Left kidney (tissue), 2 donors: ENCODE results near the gene C19orf85. TPM values are rescaled to one million over a fixed set of nuclear protein-coding genes. Genes with fewer than 3 reads are reported as not detected.
"Not testable (repeated sequence)": the region's sequence is repeated elsewhere in the genome, so short reads cannot be mapped to it uniquely, and the experiment has no call there.

Experiments used
- DNase-seq: peaks from one replicate; pipeline ENCODE4 v3.0.0-alpha.2; 2013
- polyA plus RNA-seq: library from polyadenylated mRNA; unstranded; fragments of 120-200 nt; gene quantifications from one replicate; pipeline ENCODE4 v1.2.1, GENCODE V29; 2013; ENCODE audit not compliant: insufficient read length

C19orf85 gene
- polyA plus RNA-seq, 1 donor: not detected

DNA sequence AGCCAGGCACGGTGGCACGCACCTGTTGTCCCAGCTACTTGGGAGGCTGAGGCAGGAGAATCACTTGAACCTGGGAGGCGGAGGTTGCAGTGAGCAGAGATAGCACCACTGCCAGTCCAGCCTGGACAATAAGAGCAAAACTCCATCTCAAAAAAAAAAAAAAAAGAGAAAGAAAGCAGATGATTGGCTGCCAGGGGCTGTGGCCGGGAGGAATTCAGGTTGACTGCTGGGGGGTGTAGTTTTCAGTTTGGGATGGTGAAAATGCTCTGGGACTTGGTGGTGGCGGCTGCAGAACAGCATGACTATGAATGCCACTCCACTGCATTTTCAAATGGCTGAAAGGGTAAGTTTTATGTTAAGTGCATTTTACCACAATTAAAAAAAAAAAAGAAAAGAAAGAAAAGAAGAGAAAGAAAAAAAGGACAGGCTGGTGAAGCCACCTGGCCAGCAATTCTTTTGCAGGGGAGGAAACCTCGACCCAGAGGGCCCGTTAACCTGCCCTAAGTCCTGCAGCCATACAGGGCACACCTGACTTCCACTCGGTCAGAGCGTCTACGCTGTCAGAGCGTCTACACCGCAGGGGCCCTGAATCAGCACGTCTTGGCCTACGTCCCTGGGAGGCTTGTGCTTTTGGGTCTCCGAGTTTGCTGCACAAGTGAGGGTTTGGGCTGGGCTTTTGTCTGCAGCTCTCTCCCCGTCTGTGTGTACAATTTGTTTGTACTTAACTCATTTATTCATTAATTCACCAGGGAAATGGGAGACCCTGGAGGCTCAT is 6.7 kb downstream of the C19orf85 start:
- no peak for DNase-seq

GRCh38 chr19:55456347-55456746 is 8.2 kb downstream of the C19orf85 start:
- no peak for DNase-seq

- DNase-seq: no peak
Measured at GRCh38 chr19:55455576-55456235, 8.8 kb downstream of the C19orf85 start.

GRCh38 chr19:55454787-55455243 is 9.7 kb downstream of the C19orf85 start:
- no peak for DNase-seq

- no peak for DNase-seq
Measured at GRCh38 chr19:55453511-55454260, 10.9 kb downstream of the C19orf85 start.

- peak; percentile 88 for DNase-seq
Measured at GRCh38 chr19:55452749-55453346, 11.7 kb downstream of the C19orf85 start.

- DNase-seq: no peak
Measured at GRCh38 chr19:55451965-55452748, 12.4 kb downstream of the C19orf85 start.

GRCh38 chr19:55451163-55451964 is 13.2 kb downstream of the C19orf85 start:
- DNase-seq: no peak

DNA sequence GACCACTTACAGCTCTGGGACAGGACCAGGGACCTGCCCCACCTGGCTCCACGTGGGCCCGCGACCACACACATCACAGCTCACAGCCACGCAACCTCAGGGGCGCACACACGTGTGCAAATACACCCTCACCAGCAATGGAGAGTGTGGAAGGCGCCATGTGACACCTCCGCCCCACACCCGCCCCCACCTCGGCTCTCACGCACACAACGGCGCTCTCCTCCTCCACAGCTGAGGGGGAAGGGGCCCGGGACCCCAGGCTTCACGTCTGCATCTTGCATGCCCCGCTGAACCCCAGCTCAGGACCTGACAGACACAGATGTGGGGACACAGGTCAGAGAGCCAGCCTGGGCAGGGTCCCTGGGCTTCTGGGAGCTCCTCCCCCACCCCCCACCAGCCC is 15.1 kb downstream of the C19orf85 start:
- DNase-seq: no peak

DNA sequence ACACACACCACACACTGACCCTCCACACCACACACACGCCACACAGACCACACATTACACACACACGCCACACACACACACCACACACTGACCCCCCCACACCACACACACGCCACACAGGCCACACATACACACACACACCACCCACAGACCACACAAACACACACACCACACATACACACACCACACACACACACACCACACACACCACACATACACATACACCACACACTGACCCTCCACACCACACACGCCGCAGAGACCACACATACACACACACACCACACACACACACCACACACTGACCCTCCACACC is 16.4 kb downstream of the C19orf85 start:
- not testable (repeated sequence) for DNase-seq

- DNase-seq: no peak
Measured at GRCh38 chr19:55447421-55448174, 17.0 kb downstream of the C19orf85 start.

DNA sequence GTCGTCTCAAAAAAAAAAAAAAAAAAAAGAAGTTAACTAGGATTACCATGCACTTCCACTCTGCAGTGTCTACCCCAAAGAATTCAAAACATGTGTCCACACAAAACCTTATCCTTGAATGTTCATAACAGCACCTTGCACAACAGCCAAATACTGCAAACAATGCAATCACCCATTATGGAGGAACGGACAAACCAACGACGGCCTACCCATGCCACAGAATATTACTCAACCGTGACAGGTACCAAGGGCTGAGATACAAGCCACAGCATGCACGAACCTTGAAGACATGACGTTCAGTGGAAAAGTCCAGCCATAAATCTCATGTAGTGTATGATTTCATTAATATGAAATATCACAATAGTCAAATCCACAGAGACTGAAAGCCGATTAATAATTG is 18.5 kb downstream of the C19orf85 start:
- no peak for DNase-seq

- DNase-seq: no peak
Measured at GRCh38 chr19:55444646-55445045, 19.9 kb downstream of the C19orf85 start.

DNA sequence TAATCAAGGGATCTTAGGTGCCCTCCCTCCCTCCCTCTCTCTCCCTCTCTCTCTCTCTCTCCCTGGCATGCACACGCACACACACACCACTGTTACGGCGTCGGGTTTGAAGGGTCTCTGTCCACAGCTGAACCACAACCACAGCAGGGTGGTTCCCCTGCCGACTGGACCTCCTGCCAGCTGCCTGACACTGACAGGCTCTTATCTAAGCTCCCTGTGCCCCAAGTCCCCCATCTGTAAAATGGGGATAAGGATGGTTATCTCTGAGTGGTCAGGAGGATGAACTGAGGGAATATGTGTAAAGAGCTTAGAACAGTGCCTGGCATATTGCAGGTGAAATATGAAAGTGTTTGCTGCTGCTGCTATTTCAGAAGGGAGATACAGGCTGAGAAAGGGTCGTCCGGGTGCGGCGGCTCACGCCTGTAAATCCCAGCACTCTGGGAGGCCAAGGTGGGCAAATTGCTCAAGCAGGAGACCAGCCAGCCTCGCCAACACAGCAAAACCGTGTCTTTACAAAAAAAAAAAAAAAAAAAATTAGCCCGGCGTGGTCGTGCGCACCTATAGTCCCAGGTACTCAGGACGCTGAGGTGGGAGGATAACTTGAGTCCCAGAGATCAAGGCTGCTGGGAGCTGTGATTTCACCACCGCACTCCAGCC is 20.6 kb downstream of the C19orf85 start:
- no peak for DNase-seq

- DNase-seq: no peak
Measured at GRCh38 chr19:55443045-55443823, 21.3 kb downstream of the C19orf85 start, which contains the start of gene SHISA7. SHISA7 (minus strand) TSS chr19:55443300; CDS start chr19:55442863, 437 bp downstream.

- DNase-seq: no peak
Measured at GRCh38 chr19:55442372-55442961, 22.1 kb downstream of the C19orf85 start.

DNA sequence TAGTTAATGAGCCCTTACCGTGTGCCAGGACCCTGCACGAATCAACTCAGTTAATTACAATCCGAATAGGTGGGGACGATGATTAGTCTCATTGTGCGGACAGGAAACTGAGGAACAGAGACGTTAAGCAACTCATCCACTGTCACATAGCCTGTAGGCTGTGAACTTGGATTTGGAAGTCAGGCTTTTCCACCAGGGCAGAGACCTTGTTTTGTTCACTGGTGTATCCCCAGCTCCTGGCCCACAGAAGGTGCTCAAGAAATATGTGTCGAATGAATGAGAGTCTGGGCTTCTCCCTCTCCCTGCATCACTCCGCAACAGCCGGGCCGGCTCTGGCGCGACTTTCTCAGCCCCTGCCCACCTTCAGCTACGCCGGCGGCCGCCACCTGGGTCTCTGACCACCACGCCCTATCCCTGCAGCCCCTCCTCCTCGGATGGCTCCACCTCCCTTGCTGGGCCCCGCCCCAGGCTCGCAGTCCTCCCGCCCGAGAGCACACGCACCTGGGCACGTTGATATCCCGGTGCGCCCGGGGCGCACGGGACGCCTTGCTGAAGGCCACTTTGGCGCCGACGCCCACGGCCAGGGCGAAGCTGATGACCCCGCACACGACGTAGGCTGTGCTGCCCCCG is 22.7 kb downstream of the C19orf85 start:
- DNase-seq: no peak

GRCh38 chr19:55441319-55441691 is 23.2 kb downstream of the C19orf85 start:
- DNase-seq: no peak
